Activated CD4-positive, alpha-beta T cell treated with anti-CD3 and anti-CD28 coated beads, Interleukin-2, amount 10 ng/mL, durations not matched to agents 7 days and 5 days (primary cell): Measurements from ENCODE around the gene CHTF18. TPM values are rescaled to one million over a fixed set of nuclear protein-coding genes. Genes with fewer than 3 reads are reported as not detected.

Experiments used
- CTCF ChIA-PET: fragments of 350-600 bp; sonication (Branson Sonifier 250); formaldehyde crosslinking; loops from one replicate; lab custom pipeline; 2021; ENCODE audit warnings: antibody characterized with exemption; lab: Charles Lee
- POLR2A ChIA-PET: fragments of 350-600 bp; sonication (Branson Sonifier 250); formaldehyde crosslinking; loops from one replicate; lab custom pipeline; 2021; ENCODE audit warnings: antibody characterized with exemption; lab: Charles Lee
- DNase-seq: peaks from one replicate; pipeline ENCODE4 v3.0.0-alpha.2; 2020
- H3K27ac Mint-ChIP-seq: one replicate; pipeline ENCODE4 v1.8.0; 2021; ENCODE audit warnings: mild to moderate bottlenecking, moderate library complexity, mixed read lengths
- H3K27me3 Mint-ChIP-seq: one replicate; pipeline ENCODE4 v1.8.0; 2021; ENCODE audit warnings: mixed read lengths
- H3K36me3 Mint-ChIP-seq: one replicate; pipeline ENCODE4 v1.8.0; 2021; ENCODE audit warnings: low read depth, mixed read lengths
- H3K4me1 Mint-ChIP-seq: one replicate; pipeline ENCODE4 v1.8.0; 2021; ENCODE audit warnings: mixed read lengths
- H3K4me3 Mint-ChIP-seq: one replicate; pipeline ENCODE4 v1.8.0; 2021; ENCODE audit warnings: mild to moderate bottlenecking, moderate library complexity, mixed read lengths
- H3K9me3 Mint-ChIP-seq: one replicate; pipeline ENCODE4 v1.8.0; 2021; ENCODE audit warnings: mixed read lengths
- total RNA-seq, 2 experiments: library from RNA; stranded (reverse); gene quantifications; one replicate each; pipeline ENCODE4 v1.2.3, GENCODE V29; 2021

Gene CHTF18
- total RNA-seq, 2 experiments from 2014 or later: 85.9 to 111 TPM

DNA sequence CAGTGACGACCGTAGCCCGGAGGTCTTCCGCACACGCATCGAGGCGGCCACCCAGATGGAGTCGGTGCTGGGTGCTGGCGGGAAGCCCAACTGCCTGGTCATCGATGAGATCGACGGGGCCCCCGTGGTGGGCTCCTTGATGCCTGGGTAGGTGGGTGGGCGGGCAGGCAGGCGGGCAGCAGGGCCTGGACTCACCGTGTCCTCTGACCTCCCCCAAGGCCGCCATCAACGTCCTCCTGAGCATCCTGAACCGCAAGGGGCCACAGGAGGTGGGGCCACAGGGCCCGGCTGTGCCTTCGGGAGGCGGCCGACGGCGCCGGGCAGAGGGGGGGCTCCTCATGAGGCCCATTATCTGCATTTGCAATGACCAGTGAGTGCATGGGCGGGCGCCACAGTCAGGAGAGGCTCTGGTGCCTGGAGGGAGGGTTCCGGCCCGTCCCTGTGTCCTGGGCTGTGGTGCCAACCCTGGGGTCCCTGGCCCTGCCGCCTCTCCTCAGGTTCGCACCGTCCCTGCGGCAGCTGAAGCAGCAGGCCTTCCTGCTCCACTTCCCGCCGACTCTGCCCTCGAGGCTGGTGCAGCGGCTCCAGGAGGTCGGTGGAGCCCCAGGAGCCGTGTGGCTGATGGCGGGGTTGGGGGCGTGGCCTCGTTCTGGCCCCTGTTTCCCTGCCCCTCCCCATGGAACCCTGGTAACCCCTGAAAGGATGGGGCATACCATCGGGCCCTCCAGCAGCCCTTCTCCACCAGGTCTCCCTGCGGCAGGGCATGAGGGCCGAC, 4.0 kb downstream of the CHTF18 start:
- no peak overlapping the region for H3K4me3 Mint-ChIP-seq
- DNase-seq: no peak
- POLR2A ChIA-PET: no interaction called here
- CTCF ChIA-PET: interaction anchor here (0.6 kb wide), 1 partner anchor 330 kb away, joined by 3 read pairs; no protein-coding TSS in a partner anchor
- no peak overlapping the region for H3K27ac Mint-ChIP-seq
- H3K9me3 Mint-ChIP-seq: no peaks in the 10 kb centered on the region
- peaks cover 11% of the 10 kb centered on the region for H3K36me3 Mint-ChIP-seq
- H3K27me3 Mint-ChIP-seq: no peaks in the 10 kb centered on the region
- H3K4me1 Mint-ChIP-seq: peaks cover 11% of the 10 kb centered on the region

GRCh38 chr16:793414-793813, 5.0 kb downstream of the CHTF18 start:
- POLR2A ChIA-PET: no interaction called here

DNA sequence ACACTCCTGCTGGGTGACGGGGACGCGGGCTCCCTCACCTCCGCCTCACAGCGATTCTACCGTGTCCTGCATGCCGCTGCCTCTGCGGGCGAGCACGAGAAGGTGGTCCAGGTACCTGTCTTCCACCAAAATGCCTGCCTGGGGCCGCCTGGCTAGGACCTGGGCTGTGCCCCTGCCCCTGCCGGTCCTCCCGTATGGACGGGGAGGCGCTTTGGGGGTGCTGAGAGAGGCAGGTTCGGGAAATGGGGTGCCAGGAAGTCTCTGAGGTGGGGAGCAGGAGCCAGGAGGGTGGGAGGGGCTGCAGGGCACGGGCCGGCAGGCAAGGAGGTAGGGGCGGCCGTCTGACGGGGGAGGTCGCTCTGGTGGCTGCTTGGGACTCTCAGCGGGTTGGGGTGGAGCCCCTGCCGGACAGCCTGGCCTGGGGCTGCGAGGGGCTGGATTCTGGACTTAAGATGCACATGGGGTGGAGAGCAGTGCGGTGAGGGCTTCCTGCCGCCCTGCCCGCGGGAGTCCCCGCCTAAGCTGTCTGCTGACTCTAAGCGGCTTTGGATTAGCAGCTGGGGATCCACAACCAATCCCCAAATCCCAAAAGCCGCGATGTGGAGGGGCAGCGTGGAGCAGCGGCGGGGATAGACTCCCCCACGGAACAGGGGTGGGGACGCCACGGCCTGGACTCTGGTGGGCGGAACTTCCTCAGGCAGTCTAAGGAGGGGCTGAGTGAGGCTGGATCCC, 5.8 kb downstream of the CHTF18 start:
- Mint-ChIP-seq H3K27me3 (peaks cover 2% of the 10 kb centered on the region), H3K36me3 (peaks cover 12% of the 10 kb centered on the region)

More at GRCh38 chr16:793414-793813, 5.0 kb downstream of the CHTF18 start:
- Mint-ChIP-seq H3K4me3 (no peak overlapping the region), H3K27me3 (no peaks in the 10 kb centered on the region), H3K4me1 (peaks cover 9% of the 10 kb centered on the region), H3K27ac (no peak overlapping the region), H3K9me3 (no peaks in the 10 kb centered on the region), H3K36me3 (peaks cover 12% of the 10 kb centered on the region)
- DNase-seq: no peak
- CTCF ChIA-PET: no interaction called here

GRCh38 chr16:794853-795466, 6.5 kb downstream of the CHTF18 start:
- DNase-seq: no peak
- ChIA-PET POLR2A (no interaction called here), CTCF (interaction anchor here (1.2 kb wide), 1 partner anchor 10 kb away, joined by 3 read pairs; no protein-coding TSS in a partner anchor)
- no peaks in the 10 kb centered on the region for H3K9me3 Mint-ChIP-seq
- no peak overlapping the region for H3K27ac Mint-ChIP-seq
- H3K36me3 Mint-ChIP-seq: peaks cover 12% of the 10 kb centered on the region
- H3K4me1 Mint-ChIP-seq: peaks cover 7% of the 10 kb centered on the region
- H3K27me3 Mint-ChIP-seq: peaks cover 2% of the 10 kb centered on the region
- H3K4me3 Mint-ChIP-seq: no peak overlapping the region

More for the DNA sequence above, 5.8 kb downstream of the CHTF18 start:
- ChIA-PET CTCF (no interaction called here), POLR2A (no interaction called here)
- Mint-ChIP-seq H3K9me3 (no peaks in the 10 kb centered on the region), H3K4me3 (no peak overlapping the region), H3K27ac (no peak overlapping the region), H3K4me1 (peaks cover 9% of the 10 kb centered on the region)
- DNase-seq: no peak

GRCh38 chr16:795580-796229, 7.3 kb downstream of the CHTF18 start:
- ChIA-PET CTCF (interaction anchor here (0.6 to 1.2 kb wide), 2 partner anchors 11 kb away, joined by 3 to 4 read pairs; no protein-coding TSS in a partner anchor), POLR2A (no interaction called here)
- H3K36me3 Mint-ChIP-seq: peaks cover 12% of the 10 kb centered on the region
- H3K9me3 Mint-ChIP-seq: no peaks in the 10 kb centered on the region
- no peak for DNase-seq
- H3K4me1 Mint-ChIP-seq: peaks cover 5% of the 10 kb centered on the region
- H3K27ac Mint-ChIP-seq: no peak overlapping the region
- peaks cover 2% of the 10 kb centered on the region for H3K27me3 Mint-ChIP-seq
- H3K4me3 Mint-ChIP-seq: no peak overlapping the region

DNA sequence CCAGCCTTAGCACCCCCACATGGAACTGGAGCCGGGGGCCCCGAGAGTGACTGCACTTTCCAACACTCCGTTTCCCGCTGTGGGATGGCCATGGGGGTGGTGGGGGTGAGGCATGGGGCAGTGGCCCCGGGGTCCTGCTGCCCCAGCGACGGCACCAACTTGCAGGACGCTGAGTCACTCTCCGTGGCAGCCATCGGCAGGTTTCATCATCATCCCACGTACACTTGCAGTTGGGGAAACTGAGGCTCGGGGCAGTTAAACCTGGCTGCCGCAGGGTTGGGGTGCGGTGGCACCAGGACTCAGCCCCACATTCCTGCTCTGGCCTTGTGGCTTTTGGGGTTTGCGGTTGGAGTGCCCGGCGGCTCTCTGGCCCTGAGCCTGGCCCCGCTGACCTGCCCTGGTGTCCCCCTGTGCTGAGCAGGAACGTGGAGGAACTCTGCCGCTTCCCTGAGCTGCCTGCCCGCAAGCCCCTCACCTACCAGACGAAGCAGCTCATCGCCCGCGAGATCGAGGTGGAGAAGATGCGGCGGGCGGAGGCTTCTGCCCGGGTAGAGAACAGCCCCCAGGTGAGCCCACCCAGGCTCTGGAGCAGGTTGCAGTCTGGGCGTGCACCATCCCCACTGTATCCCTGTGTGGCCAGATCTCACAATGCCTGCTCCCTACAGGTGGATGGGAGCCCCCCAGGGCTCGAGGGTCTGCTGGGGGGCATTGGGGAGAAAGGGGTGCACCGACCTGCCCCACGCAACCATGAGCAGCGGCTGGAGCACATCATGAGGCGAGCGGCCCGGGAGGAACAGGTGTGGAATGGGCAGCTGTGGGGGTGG, 8.1 kb downstream of the CHTF18 start:
- peaks cover 2% of the 10 kb centered on the region for H3K27me3 Mint-ChIP-seq
- POLR2A ChIA-PET: no interaction called here
- CTCF ChIA-PET: interaction anchor here (0.6 to 1.2 kb wide), 2 partner anchors 11 kb away, joined by 3 to 4 read pairs; no protein-coding TSS in a partner anchor
- H3K4me3 Mint-ChIP-seq: no peak overlapping the region
- DNase-seq: no peak
- H3K36me3 Mint-ChIP-seq: peaks cover 10% of the 10 kb centered on the region
- peaks cover under 1% of the 10 kb centered on the region for H3K4me1 Mint-ChIP-seq
- no peaks in the 10 kb centered on the region for H3K9me3 Mint-ChIP-seq
- H3K27ac Mint-ChIP-seq: no peak overlapping the region

DNA sequence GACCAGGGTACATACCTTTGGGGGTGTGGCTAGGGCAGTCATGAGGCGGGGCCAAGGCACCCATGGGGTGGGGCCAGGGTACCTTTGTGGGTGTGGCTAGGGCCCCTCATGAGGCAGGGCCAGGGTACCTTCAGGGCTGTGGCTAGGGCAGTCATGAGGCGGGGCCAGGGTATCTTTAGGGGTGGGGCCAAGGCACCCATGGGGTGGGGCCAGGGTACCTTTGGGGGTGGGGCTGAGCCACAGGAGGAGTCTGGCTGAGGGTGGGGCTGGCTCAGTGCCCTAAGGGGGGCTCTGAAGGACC, 8.7 kb downstream of the CHTF18 start:
- Mint-ChIP-seq H3K36me3 (peaks cover 6% of the 10 kb centered on the region), H3K4me1 (no peaks in the 10 kb centered on the region), H3K27me3 (peaks cover 4% of the 10 kb centered on the region), H3K9me3 (no peaks in the 10 kb centered on the region), H3K27ac (no peak overlapping the region), H3K4me3 (no peak overlapping the region)
- ChIA-PET POLR2A (no interaction called here), CTCF (no interaction called here)
- no peak for DNase-seq

DNA sequence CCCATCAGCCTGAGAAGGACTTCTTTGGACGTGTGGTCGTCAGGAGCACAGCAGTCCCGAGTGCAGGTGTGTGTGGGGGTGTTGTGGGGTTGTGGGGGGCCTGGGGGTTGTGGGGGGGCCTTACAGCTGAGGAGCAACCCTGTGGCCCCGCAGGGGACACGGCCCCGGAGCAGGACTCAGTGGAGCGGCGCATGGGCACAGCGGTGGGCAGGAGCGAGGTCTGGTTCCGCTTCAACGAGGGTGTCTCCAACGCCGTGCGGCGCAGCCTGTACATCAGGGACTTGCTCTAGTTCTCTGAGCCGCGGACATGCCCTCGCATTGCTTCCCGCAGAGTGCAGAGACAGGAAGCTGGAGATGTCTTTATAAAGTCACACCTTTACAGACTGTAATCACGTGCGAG, 9.3 kb downstream of the CHTF18 start:
- POLR2A ChIA-PET: no interaction called here
- Mint-ChIP-seq H3K27me3 (peaks cover 4% of the 10 kb centered on the region), H3K36me3 (peaks cover 6% of the 10 kb centered on the region), H3K4me1 (no peaks in the 10 kb centered on the region), H3K27ac (no peak overlapping the region), H3K4me3 (no peak overlapping the region), H3K9me3 (no peaks in the 10 kb centered on the region)
- CTCF ChIA-PET: no interaction called here
- no peak for DNase-seq

- ChIA-PET POLR2A (no interaction called here), CTCF (no interaction called here)
- no peak for DNase-seq
- Mint-ChIP-seq H3K27ac (no peak overlapping the region), H3K27me3 (peaks cover 4% of the 10 kb centered on the region), H3K4me1 (no peaks in the 10 kb centered on the region), H3K9me3 (no peaks in the 10 kb centered on the region), H3K36me3 (peaks cover 6% of the 10 kb centered on the region), H3K4me3 (no peak overlapping the region)
Observed at GRCh38 chr16:798666-799065, 10.2 kb downstream of the CHTF18 start.

GRCh38 chr16:799111-799947, 10.9 kb downstream of the CHTF18 start:
- Mint-ChIP-seq H3K4me3 (no peak overlapping the region), H3K4me1 (no peaks in the 10 kb centered on the region), H3K27ac (no peak overlapping the region), H3K36me3 (peaks cover 6% of the 10 kb centered on the region), H3K27me3 (peaks cover 4% of the 10 kb centered on the region), H3K9me3 (no peaks in the 10 kb centered on the region)
- POLR2A ChIA-PET: no interaction called here
- CTCF ChIA-PET: no interaction called here
- no peak for DNase-seq

GRCh38 chr16:799948-800833, 11.8 kb downstream of the CHTF18 start, which contains the start of gene GNG13:
GNG13 (minus strand) TSS chr16:800734; CDS start chr16:799077, 1,657 bp downstream.
- H3K9me3 Mint-ChIP-seq: no peaks in the 10 kb centered on the region
- CTCF ChIA-PET: interaction anchor here (1.6 kb wide), 1 partner anchor 88 kb away, joined by 4 read pairs; no protein-coding TSS in a partner anchor
- no peaks in the 10 kb centered on the region for H3K4me1 Mint-ChIP-seq
- no peak for DNase-seq
- peaks cover 6% of the 10 kb centered on the region for H3K36me3 Mint-ChIP-seq
- peaks cover 4% of the 10 kb centered on the region for H3K27me3 Mint-ChIP-seq
- H3K27ac Mint-ChIP-seq: no peak within 1 kb of the TSS
- POLR2A ChIA-PET: interaction anchor here (0.6 kb wide), 1 partner anchor 164 kb away, joined by 4 read pairs; no protein-coding TSS in a partner anchor
- H3K4me3 Mint-ChIP-seq: no peak within 1 kb of the TSS
